HG02884 (cell line): Measurements from ENCODE around the gene TOR2A.
"Not testable (repeated sequence)": the region's sequence is repeated elsewhere in the genome, so short reads cannot be mapped to it uniquely, and the experiment has no call there.

ENCODE experiments used
- ATAC-seq: cut with Tn5 transposase; IDR thresholded peaks from one replicate; pipeline ENCODE4 v1.9.1; 2021; ENCODE audit warnings: mild to moderate bottlenecking, moderate library complexity; ENCODE audit not compliant: unreplicated experiment

TOR2A gene

GRCh38 chr9:127769101-127769500 lies 34.0 kb upstream of the TOR2A start:
- ATAC-seq, result no peak

GRCh38 chr9:127768698-127769097 lies 33.6 kb upstream of the TOR2A start:
- ATAC-seq, result no peak

- no peak for ATAC-seq
Measured at GRCh38 chr9:127767909-127768331, 32.8 kb upstream of the TOR2A start.

GRCh38 chr9:127767410-127767809 lies 32.3 kb upstream of the TOR2A start:
- ATAC-seq, result no peak

GRCh38 chr9:127765418-127765817 lies 30.3 kb upstream of the TOR2A start:
- no peak for ATAC-seq

GRCh38 chr9:127763918-127764384 lies 28.9 kb upstream of the TOR2A start:
- no peak for ATAC-seq

- ATAC-seq, result no peak
Measured at GRCh38 chr9:127762111-127762676, 27.1 kb upstream of the TOR2A start.

- ATAC-seq, result no peak
Measured at GRCh38 chr9:127761491-127761956, 26.4 kb upstream of the TOR2A start.

GRCh38 chr9:127761061-127761460 lies 26.0 kb upstream of the TOR2A start:
- ATAC-seq, result no peak

- ATAC-seq, result no peak
Measured at GRCh38 chr9:127758843-127759242, 23.7 kb upstream of the TOR2A start.

GRCh38 chr9:127756776-127757175 lies 21.7 kb upstream of the TOR2A start:
- ATAC-seq, result not testable (repeated sequence)

- no peak for ATAC-seq
Measured at GRCh38 chr9:127756233-127756632, 21.1 kb upstream of the TOR2A start.

- ATAC-seq, result no peak
Measured at GRCh38 chr9:127755061-127756060, 20.3 kb upstream of the TOR2A start.

GRCh38 chr9:127754099-127755060 lies 19.3 kb upstream of the TOR2A start:
- no peak for ATAC-seq

- ATAC-seq, result no peak
Measured at GRCh38 chr9:127753622-127754021, 18.5 kb upstream of the TOR2A start.

GRCh38 chr9:127753148-127753547 lies 18.1 kb upstream of the TOR2A start:
- ATAC-seq, result no peak

GRCh38 chr9:127751269-127752054 lies 16.4 kb upstream of the TOR2A start:
- ATAC-seq, result no peak

- ATAC-seq, result no peak
Measured at GRCh38 chr9:127749090-127749787, 14.1 kb upstream of the TOR2A start.

GRCh38 chr9:127746959-127747569 lies 12.0 kb upstream of the TOR2A start:
- no peak for ATAC-seq
